Endothelial cell of umbilical vein (primary cell): ENCODE results near the gene GOLPH3L. TPM values are rescaled to one million over a fixed set of nuclear protein-coding genes. Genes with fewer than 3 reads are reported as not detected.

Experiments
- BruUV-seq: library from RNA; stranded (reverse); fragments of 400-500 nt; replicated peaks from 2 replicates; lab custom pipeline; 2021; lab: Mats Ljungman, UMichigan
- CTCF ChIA-PET: fragments of 300-600, 350-600 bp; sonication (Branson Sonifier 250); formaldehyde crosslinking; loops from one replicate; lab custom pipeline; 2021; ENCODE audit warnings: antibody characterized with exemption, inconsistent platforms; lab: Charles Lee
- POLR2A ChIA-PET: fragments of 300-600, 350-600 bp; sonication (Branson Sonifier 250); formaldehyde crosslinking; loops from one replicate; lab custom pipeline; 2021; ENCODE audit warnings: antibody characterized with exemption, inconsistent platforms; lab: Charles Lee
- DNase-seq: peaks from one replicate; pipeline ENCODE4 v3.0.0-alpha.2; 2011; ENCODE audit warnings: low read depth, low spot score
- FAIRE-seq: peaks from 2 replicates; lab custom pipeline; 2011; peaks lifted over from hg19 to GRCh38; lab: Jason Lieb, UNC
- H2AFZ ChIP-seq: 2 replicates; pipeline ENCODE4 v1.6.0; 2012; ENCODE audit warnings: low read depth, low read length, control low read depth, inconsistent platforms
- H3K27ac ChIP-seq: 2 replicates; pipeline ENCODE4 v1.5.1; 2011; ENCODE audit warnings: low read depth, mild to moderate bottlenecking, control low read depth, low read length, moderate library complexity; ENCODE audit not compliant: insufficient read depth
- H3K27me3 ChIP-seq, 2 experiments: 2 replicates each; pipeline versions ENCODE4 v1.6.0 to v1.6.1; 2011; ENCODE audit warnings: low read length in 2 of 2, mixed read lengths in 1 of 2; ENCODE audit not compliant: control insufficient read depth in 2 of 2, insufficient read depth in 2 of 2
- H3K36me3 ChIP-seq, 2 experiments: 2 replicates in 1 of 2; 3 replicates in 1 of 2; pipeline ENCODE4 v1.5.1; 2011; ENCODE audit warnings: low read length in 2 of 2, mild to moderate bottlenecking in 1 of 2, moderate library complexity in 1 of 2; ENCODE audit not compliant: control insufficient read depth in 2 of 2, insufficient read depth in 2 of 2; ENCODE audit errors: extremely low read depth in 1 of 2
- H3K4me1 ChIP-seq: 3 replicates; pipeline ENCODE4 v1.5.1; 2011; ENCODE audit warnings: mild to moderate bottlenecking, low read length; ENCODE audit not compliant: control insufficient read depth, insufficient read depth; ENCODE audit errors: extremely low read depth
- H3K4me2 ChIP-seq: 2 replicates; pipeline ENCODE4 v1.6.1; 2011; ENCODE audit warnings: low read length, control low read depth, mixed read lengths; ENCODE audit not compliant: insufficient read depth
- H3K4me3 ChIP-seq, 3 experiments: fragments of 200-600 bp in 1 of 3; sonication (generic), shearing (Covaris generic) in 1 of 3; replicated peaks in 1 of 3; 2 replicates each; pipeline ENCODE4 v1.5.1; 2011 to 2016; ENCODE audit warnings: control low read depth in 3 of 3, low read length in 3 of 3, mild to moderate bottlenecking in 2 of 3, inconsistent platforms in 1 of 3, low read depth in 1 of 3, moderate library complexity in 1 of 3; ENCODE audit not compliant: insufficient read depth in 1 of 3
- H3K79me2 ChIP-seq: 2 replicates; pipeline ENCODE4 v1.6.0; 2012; ENCODE audit warnings: low read length, inconsistent platforms; ENCODE audit not compliant: control insufficient read depth, insufficient read depth
- H3K9ac ChIP-seq: replicated peaks from 2 replicates; pipeline ENCODE3; 2011; ENCODE audit warnings: low read length, control low read depth; ENCODE audit not compliant: insufficient read depth; ENCODE audit errors: extremely low read depth
- H3K9me1 ChIP-seq: replicated peaks from 3 replicates; pipeline ENCODE4 v1.6.0; 2011; ENCODE audit warnings: mild to moderate bottlenecking, low read length; ENCODE audit not compliant: control insufficient read depth, insufficient read depth; ENCODE audit errors: extremely low read depth
- H3K9me3 ChIP-seq: replicated peaks from 2 replicates; pipeline ENCODE4 v1.5.1; 2012; ENCODE audit warnings: low read length, inconsistent platforms; ENCODE audit not compliant: control insufficient read depth, insufficient read depth
- H4K20me1 ChIP-seq: replicated peaks from 2 replicates; pipeline ENCODE3; 2011; ENCODE audit warnings: mild to moderate bottlenecking, low read length; ENCODE audit not compliant: control insufficient read depth, insufficient read depth; ENCODE audit errors: extremely low read depth
- EZH2 ChIP-seq: IDR thresholded peaks from 2 replicates; pipeline ENCODE4 v1.6.1; 2012; ENCODE audit warnings: borderline replicate concordance, low read depth, mild to moderate bottlenecking, moderate library complexity, low read length, inconsistent platforms; ENCODE audit not compliant: severe bottlenecking
- FOS ChIP-seq: IDR thresholded peaks from 2 replicates; pipeline ENCODE4 v1.6.1; 2011; ENCODE audit warnings: mild to moderate bottlenecking, low read length, moderate library complexity, borderline replicate concordance; ENCODE audit not compliant: insufficient read depth
- GATA2 ChIP-seq: IDR thresholded peaks from 2 replicates; pipeline ENCODE4 v1.7.0; 2011; ENCODE audit warnings: low read depth, mild to moderate bottlenecking, moderate library complexity, mixed read lengths, low read length; ENCODE audit not compliant: insufficient read length, insufficient read depth
- JUN ChIP-seq: IDR thresholded peaks from 2 replicates; pipeline ENCODE4 v1.6.1; 2011; ENCODE audit warnings: borderline replicate concordance, low read depth; ENCODE audit not compliant: insufficient read length, insufficient read depth
- MYC ChIP-seq: IDR thresholded peaks from one replicate; pipeline ENCODE4 v1.6.1; 2011; ENCODE audit warnings: mild to moderate bottlenecking, low read depth, low read length
- POLR2A ChIP-seq: IDR thresholded peaks from 2 replicates; pipeline ENCODE4 v1.6.1; 2012; ENCODE audit warnings: low read depth, mild to moderate bottlenecking, control low read depth, low read length
- POLR2AphosphoS5 ChIP-seq: IDR thresholded peaks from 2 replicates; pipeline ENCODE4 v1.6.1; 2012; ENCODE audit warnings: low read depth, mild to moderate bottlenecking, control low read depth, low read length, moderate library complexity; ENCODE audit not compliant: insufficient read depth
- dilution Hi-C: fragments of 300-500 bp; cut with MboI; formaldehyde crosslinking; loops from one replicate; pipeline ENCODE4 v1.15.0; 2019; ENCODE audit warnings: low sequenced_read_pairs; ENCODE audit not compliant: extremely low pct_ligation_motif_present
- intact Hi-C: fragments of 100-400 bp; cut with micrococcal nuclease; formaldehyde crosslinking; loops from one replicate; pipeline ENCODE4 v1.10.0; 2022
- polyA plus RNA-seq, 4 experiments: library from polyadenylated mRNA; depleted of rRNA in 3 of 4; stranded (reverse) in 3 of 4; unstranded in 1 of 4; fragments of >200 nt; gene quantifications; 2 replicates each; pipeline versions ENCODE4 v1.2.1 to v1.2.3, GENCODE V29; 2011 to 2012; ENCODE audit warnings: missing spikeins in 1 of 4
- total RNA-seq: library from RNA; stranded (reverse); gene quantifications from 2 replicates; pipeline ENCODE4 v1.2.3, GENCODE V29; 2021
- TF ChIP-seq, protein P1 (sequence below), 2 donors: IDR thresholded peaks; 1 replicate in 1 of 2; 2 replicates in 1 of 2; pipeline ENCODE4 v1.5.1; 2011; ENCODE audit warnings: low read length in 2 of 2, mild to moderate bottlenecking in 2 of 2, moderate library complexity in 2 of 2, control low read depth in 1 of 2, inconsistent platforms in 1 of 2, low read depth in 1 of 2; ENCODE audit not compliant: insufficient read depth in 1 of 2; ENCODE audit errors: extremely low read depth in 1 of 2
- TF ChIP-seq, protein P2 (sequence below): IDR thresholded peaks from 2 replicates; pipeline ENCODE4 v1.6.1; 2011; ENCODE audit not compliant: insufficient read depth, insufficient read length

Gene GOLPH3L
- total and polyA plus RNA-seq, 2 donors (not counting 3 experiments of a cell fraction or from before 2014, with no cell fraction given): 15.7 to 34.9 TPM

DNA sequence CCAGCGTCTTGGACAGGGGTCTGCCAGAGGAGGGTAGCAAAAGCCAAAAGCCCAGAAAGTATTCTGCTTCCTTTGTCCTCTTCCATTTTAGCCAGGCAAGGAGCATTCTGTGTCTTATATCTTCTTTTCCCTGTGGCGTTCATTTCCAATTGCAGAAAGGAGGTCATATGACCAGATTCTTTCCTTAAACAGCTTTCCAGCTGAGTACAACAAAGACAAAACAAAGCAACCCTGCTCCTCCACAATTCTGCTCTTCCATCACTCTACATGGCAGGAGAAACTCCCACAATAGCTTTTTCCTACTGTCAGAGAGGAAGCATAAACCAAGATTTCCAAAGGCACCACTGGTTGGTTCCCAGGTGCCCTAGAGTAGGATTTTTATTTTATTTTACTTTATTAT is 87.2 kb downstream of the GOLPH3L start:
- no peaks in the 10 kb centered on the region for H4K20me1 ChIP-seq
- DNase-seq (peak; percentile 59), FAIRE-seq (no peak)
- no TSS peak for BruUV-seq
- POLR2A ChIA-PET: interaction anchor here (1.7 kb wide), 1 partner anchor 31 kb away, joined by 12 read pairs; the partner anchor contains the start of gene MCL1
- peaks cover 41% of the 10 kb centered on the region for H3K4me1 ChIP-seq
- no peaks in the 10 kb centered on the region for H3K9me3 ChIP-seq
- TF ChIP-seq FOS: no peak
- TF ChIP-seq POLR2A: no peak
- TF ChIP-seq, protein P1, sequence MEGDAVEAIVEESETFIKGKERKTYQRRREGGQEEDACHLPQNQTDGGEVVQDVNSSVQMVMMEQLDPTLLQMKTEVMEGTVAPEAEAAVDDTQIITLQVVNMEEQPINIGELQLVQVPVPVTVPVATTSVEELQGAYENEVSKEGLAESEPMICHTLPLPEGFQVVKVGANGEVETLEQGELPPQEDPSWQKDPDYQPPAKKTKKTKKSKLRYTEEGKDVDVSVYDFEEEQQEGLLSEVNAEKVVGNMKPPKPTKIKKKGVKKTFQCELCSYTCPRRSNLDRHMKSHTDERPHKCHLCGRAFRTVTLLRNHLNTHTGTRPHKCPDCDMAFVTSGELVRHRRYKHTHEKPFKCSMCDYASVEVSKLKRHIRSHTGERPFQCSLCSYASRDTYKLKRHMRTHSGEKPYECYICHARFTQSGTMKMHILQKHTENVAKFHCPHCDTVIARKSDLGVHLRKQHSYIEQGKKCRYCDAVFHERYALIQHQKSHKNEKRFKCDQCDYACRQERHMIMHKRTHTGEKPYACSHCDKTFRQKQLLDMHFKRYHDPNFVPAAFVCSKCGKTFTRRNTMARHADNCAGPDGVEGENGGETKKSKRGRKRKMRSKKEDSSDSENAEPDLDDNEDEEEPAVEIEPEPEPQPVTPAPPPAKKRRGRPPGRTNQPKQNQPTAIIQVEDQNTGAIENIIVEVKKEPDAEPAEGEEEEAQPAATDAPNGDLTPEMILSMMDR (IDR thresholded peaks at IDR 0.05; ENCODE audit: extremely low read depth in 1 of 2, insufficient read depth in 1 of 2, low read depth in 1 of 2, low read length in 2 of 2): no peak
- TF ChIP-seq JUN: no peak
- TF ChIP-seq GATA2: no peak
- no peak for TF ChIP-seq MYC
- no peak for TF ChIP-seq EZH2
- TF ChIP-seq, protein P2, sequence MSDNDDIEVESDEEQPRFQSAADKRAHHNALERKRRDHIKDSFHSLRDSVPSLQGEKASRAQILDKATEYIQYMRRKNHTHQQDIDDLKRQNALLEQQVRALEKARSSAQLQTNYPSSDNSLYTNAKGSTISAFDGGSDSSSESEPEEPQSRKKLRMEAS: no peak
- no peak for TF ChIP-seq POLR2AphosphoS5
- CTCF ChIA-PET: interaction anchor here (1.4 to 1.7 kb wide), 3 partner anchors 11 to 49 kb away, joined by 5 to 6 read pairs (median 5); partner anchors contain the start of gene MCL1
- no peak overlapping the region for H3K4me3 ChIP-seq
- H3K9ac ChIP-seq: no peak overlapping the region
- H3K27ac ChIP-seq: peak overlapping the region; percentile 100
- H3K36me3 ChIP-seq: no peaks in the 10 kb centered on the region
- peaks cover 8% of the 10 kb centered on the region for H3K79me2 ChIP-seq
- no peaks in the 10 kb centered on the region for H3K27me3 ChIP-seq
- intact Hi-C loops (loop anchor here (2.0 kb wide), 1 partner anchor 19 kb away; the partner anchor contains the start of gene ENSA), dilution Hi-C loops (no loop called here)
- no peaks in the 10 kb centered on the region for H3K9me1 ChIP-seq
- no peak overlapping the region for H2AFZ ChIP-seq
- H3K4me2 ChIP-seq: no peak overlapping the region
